Measurements from ENCODE around the gene USP3.
A peak's percentile ranks its signal among the peaks of the same experiment; 100 is the strongest.

The USP3 gene

DNA sequence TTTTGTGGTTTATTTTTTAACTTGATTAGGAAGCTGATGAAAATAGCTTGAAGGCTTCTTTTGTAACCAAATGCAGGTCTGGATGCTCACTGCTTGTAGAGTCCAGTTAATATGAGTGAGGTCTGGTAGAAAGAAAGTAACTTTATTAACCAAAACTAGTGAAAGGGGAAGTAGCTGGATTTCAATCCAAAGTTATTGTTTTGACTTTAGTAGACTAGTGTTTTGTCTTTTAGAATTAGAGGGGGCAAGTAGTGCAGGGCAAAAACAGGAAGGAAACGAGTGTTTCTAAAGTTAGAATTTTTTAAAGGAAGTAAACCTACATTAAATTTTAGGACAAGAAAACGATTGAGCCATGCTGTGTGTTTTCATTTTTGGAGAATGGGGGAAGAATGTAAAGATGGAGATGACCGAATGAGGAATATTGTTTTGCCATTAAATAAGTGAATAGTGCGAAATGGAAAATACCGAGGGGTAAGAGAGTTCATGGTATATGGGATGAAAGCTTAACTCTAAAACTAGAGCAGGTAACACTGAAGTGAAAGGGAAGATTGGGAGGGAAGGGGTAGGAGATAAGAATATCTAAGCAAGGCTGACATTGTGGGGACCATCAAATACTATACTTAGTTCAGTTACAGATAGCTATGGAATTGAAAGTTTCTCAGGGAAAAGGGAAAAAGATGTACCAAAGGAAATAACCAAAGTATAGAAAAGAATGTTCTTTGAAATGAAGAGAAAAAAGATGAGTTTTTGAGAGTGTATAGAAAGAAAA lies 40.0 kb downstream of the USP3 start:
- no peak for DNase-seq (ENCODE audit: low spot score)

DNA sequence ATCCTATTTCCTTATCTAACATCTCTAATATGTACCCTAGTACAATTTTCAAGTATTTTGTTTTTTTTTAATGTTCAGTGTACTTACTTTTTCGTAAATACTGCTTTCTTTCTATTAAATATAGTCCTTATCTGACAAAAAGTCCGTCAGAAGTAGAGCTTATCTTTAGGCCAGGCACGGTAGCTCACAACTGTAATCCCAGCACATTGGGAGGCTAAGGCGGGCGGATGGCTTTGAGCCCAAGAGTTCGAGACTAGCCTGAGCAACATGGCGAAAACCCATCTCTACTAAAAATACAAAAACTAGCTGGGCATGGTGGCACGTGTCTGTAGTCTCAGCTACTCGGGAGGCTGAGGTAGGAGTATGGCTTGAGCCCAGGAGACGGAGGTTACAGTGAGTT lies 41.1 kb downstream of the USP3 start:
- DNase-seq (ENCODE audit: low spot score): no peak

GRCh38 chr15:63551400-63551799 lies 47.0 kb downstream of the USP3 start:
- no peak for DNase-seq (ENCODE audit: low spot score)

GRCh38 chr15:63553388-63553791 lies 49.0 kb downstream of the USP3 start:
- peak; percentile 61 for DNase-seq (ENCODE audit: low spot score)

GRCh38 chr15:63554337-63554927 lies 50.0 kb downstream of the USP3 start:
- peak; percentile 15 for DNase-seq (ENCODE audit: low spot score)

DNA sequence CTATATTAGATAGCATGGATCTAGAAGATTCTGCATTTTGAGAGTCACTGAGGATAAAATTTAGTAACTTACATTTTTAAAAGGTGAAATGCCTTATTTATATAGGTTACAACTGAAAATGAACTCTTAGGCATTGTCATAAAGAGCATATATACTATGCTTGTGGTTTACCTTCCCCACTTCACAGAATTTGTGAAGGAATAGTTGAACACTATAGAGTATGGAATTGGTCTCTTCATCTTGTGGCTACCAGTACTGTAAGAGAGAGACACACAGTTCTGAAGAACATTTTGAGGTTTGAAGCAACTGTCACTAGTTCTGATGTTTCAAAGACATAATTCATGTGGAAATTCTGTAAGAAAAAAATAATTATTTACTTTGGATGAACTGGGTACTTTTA lies 51.1 kb downstream of the USP3 start:
- no peak for DNase-seq (ENCODE audit: low spot score)

GRCh38 chr15:63556246-63556645 lies 51.9 kb downstream of the USP3 start:
- DNase-seq (ENCODE audit: low spot score): peak; percentile 31

DNA sequence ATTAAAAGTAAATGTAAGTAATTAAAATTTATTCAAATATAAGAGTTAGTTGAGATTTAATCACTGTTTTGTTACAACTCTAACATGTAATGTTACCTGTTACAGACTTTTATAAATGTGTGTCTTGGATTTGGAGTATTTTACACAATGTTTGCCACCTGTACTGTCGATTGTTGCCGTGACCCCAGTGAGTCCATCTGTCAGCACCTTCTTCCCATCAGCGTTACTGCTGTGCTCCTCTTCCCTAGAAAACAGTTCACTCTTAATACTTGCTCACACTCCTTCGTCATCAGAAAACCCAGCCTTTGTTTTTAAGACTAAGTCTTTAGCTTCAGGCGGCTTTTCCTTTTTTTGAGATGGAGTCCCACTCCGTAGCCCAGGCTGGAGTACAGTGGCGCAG lies 52.3 kb downstream of the USP3 start:
- peak; percentile 64 for DNase-seq (ENCODE audit: low spot score)

- no peak for DNase-seq (ENCODE audit: low spot score)
Measured at GRCh38 chr15:63559753-63560152, 55.4 kb downstream of the USP3 start.

GRCh38 chr15:63560741-63561448 lies 56.5 kb downstream of the USP3 start:
- DNase-seq (ENCODE audit: low spot score): no peak

DNA sequence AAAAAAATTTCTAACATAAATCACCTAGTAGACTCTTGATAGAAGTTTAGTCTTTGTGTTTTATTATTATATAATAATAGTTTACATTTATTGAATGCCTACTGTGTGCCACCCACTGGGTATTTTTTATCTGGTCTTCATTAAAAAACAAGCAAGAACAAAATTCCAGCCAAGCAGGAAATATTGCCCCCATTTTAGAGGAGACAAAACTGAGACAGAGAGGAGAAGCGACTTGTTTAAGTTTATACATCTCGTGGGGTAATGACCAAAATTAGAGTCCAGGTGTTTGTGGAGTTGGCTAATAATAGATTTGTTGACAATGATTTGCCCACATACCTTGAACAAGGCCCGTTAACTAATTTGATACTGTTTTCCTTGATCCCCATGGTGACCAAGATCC lies 59.7 kb downstream of the USP3 start:
- DNase-seq (ENCODE audit: low spot score): no peak

DNA sequence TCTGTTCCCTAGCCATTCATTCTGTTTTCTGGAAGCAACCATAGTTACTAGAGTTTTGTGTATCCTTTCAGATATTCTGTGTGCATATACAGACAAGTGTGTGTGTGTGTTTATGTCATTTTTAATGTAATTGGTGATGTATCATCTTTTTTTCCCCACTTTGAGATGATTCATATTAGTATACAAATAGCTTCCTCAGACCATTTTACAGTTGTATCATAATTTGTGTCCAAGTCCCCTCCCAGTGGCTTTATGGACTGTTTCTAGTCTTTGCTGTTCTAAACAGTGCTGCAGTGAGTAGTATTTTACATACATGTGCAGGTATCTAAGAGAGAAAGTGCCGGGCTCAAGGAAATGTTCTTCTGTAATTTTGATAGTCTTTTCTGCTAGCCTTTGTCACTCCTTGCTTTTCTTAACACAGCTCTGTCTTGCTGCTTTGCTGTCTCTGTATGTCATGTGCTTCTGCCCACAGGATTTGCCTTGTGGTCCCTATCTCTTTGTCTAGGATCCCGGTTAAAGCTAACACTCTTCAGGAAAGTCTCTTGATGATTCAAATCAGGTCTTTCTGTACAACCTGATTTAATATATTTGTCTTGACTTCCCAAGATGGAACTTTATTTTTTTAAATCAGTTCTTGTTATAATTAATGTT lies 61.3 kb downstream of the USP3 start:
- no peak for DNase-seq (ENCODE audit: low spot score)

- DNase-seq (ENCODE audit: low spot score): no peak
Measured at GRCh38 chr15:63572749-63573464, 68.5 kb downstream of the USP3 start.

GRCh38 chr15:63573533-63573932 lies 69.1 kb downstream of the USP3 start:
- DNase-seq (ENCODE audit: low spot score): no peak

GRCh38 chr15:63575312-63575711 lies 70.9 kb downstream of the USP3 start:
- DNase-seq (ENCODE audit: low spot score): no peak

DNA sequence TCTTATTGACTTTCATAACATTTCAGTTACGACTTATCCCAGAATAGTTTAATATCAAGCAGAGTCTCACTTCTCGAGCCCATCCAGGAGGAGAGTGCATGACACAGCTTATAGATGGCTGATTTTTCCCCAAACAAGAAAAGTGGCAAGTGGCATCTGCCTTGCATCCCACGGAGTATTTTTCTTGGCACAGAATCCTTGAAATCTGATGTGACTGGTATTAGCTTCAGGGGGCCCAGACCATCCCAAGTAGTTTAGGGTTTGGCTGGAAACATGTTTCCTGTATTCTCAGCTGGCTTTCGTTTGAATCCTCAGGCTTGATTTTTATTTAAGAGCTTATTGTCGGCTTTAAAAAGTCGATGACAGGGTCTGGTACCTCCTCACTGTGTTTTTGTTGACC lies 72.0 kb downstream of the USP3 start:
- no peak for DNase-seq (ENCODE audit: low spot score)

DNA sequence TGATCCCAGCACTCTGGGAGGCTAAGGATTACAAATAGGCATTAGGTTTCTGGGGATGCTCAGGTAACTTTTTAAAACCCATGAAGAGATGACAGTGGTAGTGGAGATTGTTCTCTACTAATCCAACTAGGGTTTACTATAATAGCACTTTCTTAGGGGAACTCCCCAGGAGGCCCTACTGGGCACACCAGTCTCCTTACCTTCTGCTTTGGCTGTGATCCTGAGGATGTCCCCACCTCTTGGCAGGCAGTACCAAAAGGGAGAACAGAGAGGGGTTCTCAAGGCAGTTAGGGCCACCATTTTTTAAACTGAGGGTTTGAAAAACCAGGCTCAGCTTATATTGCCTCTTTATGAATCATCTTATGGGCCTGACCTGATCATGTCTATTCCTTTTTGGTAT lies 77.8 kb downstream of the USP3 start:
- DNase-seq (ENCODE audit: low spot score): no peak

DNA sequence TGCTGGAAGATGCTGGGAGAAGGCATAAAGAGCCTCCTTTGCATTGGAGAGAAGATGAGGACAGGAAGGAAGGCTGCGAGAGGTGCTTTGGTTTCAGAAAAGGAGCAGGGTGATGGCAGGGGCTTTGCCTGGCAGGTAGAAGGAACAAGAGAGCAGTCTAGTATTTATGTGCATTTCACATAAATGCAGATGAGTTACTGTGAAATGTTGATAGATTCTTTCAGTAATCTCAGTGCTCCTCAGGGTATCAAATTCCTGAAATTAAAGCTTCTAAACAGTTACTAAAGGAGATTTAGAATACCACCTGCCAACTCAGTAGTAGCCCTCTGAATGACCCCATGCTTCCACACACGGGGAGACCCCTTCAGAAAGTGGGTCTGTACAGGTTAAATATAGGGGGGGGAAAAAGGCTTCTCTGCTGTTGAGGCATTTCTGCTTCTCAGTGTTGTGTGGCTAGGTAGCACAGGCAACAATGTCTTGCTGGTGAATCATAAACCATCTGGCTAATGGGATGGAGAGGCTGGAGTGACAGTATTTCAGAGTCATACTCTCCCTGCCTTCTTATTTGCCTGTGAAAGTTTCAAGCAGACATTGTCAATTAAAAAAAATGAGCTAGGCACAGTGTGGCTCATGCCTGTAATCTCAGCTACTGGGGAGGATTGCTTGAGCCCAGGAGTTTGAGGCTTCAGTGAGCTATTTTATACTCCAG lies 78.5 kb downstream of the USP3 start:
- DNase-seq (ENCODE audit: low spot score): no peak

GRCh38 chr15:63586790-63587189 lies 82.4 kb downstream of the USP3 start:
- no peak for DNase-seq (ENCODE audit: low spot score)

DNA sequence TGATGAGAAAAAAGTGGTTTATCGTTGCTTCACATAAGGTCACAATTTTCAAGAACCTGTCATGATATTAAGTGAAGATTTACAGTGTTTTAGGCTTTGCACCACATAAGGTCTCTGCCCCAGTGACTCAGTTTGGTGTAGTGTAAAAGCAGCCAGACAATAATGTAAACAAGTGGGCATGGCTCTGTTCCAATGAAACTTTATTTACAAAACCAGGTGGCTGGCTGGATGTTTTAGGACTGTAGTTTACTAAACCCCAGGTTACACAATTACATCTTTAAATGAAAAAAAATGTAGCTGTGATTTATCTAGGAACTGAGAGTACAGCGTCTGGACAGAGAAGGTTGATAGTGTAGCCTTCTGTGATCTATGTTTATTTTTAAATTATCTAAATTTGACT lies 83.1 kb downstream of the USP3 start:
- no peak for DNase-seq (ENCODE audit: low spot score)

DNA sequence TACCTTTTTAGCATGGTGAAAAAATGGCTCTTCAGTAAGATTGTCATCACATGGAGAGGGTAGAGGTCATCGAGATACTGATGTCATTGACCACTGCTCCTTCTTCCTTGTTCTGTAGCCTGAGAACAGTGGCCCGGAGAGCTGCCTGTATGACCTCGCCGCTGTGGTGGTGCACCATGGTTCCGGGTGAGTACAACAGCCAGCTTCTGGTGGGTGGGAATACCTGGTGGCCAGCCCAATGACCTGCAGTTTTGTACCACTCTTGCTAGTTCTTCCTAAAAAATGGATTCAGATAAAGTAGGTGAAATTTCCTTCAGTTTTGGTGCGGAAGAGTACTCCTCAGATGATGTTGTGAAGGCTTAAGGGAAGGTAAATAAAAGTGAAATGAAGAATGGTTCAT lies 84.4 kb downstream of the USP3 start:
- DNase-seq (ENCODE audit: low spot score): no peak
